Measurements from ENCODE around the gene HOXB7.

The HOXB7 gene

DNA sequence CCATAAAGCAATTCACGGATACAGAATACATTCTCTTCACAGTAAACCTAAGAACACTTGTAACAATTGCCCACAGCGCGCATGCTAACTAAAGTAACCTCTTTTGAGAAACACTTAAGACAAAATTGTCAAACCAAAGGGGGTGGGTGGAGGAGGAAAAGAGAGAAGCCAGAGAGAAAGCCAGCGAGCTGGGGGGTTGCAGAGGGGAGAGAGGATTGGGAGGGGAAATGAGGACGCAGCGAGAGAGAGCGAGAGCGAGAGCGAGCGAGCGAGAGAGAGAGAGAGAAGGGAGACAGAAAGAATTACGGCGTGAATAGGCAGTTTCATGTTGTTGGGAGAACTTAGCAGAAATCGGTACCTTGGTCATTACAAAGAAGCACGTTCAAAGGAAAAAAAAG, 1.6 kb upstream of the HOXB7 start:
- H3K9me3 Mint-ChIP-seq = no peaks in the 10 kb centered on the region
- DNase-seq = no peak
- H3K4me1 Mint-ChIP-seq (ENCODE audit: low read depth) = peaks cover 46% of the 10 kb centered on the region
- H3K4me3 Mint-ChIP-seq = peak overlapping the region; percentile 70
- H3K27me3 Mint-ChIP-seq = peaks cover 89% of the 10 kb centered on the region
- peak overlapping the region; percentile 17 for H3K27ac Mint-ChIP-seq
- H3K36me3 Mint-ChIP-seq (ENCODE audit: low read depth) = no peaks in the 10 kb centered on the region

DNA sequence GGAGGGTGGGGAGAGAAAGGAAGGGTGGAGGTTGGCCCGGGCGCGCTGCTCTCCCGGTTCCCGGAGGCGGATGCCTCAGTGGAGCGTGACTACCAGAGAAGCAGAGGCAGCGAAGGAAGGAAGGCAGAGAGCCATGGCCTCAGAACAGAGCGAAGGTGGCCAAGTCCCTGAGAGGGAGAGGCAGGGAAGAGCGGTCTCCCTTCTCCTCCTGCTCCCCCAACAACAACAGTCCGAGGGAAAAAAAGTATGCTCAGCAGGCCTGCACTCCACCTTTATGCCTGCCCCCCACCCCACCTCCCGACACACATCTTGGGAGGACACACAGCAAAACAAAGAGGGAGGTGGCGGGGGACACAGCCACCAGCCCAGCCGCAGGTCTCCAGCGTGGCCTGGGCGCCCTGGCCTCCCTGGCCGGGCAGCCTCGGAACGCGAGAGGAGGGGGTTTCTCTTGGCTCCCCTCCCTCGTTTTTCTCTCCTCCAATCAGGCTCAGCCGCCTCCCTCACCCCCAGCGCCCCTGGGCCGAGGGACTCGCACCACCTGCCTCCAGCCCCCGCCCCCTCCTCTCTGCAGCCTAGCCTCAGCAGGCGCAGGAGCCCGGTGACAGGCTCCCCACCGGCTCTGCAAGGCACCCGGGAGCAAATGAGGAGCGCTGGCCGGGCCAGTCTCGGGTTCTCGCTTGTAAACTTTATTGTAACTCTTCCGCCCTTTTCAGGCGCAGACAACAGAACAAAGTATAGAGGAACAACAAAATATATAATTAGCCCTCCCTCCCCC, 1.1 kb upstream of the HOXB7 start:
- no peaks in the 10 kb centered on the region for H3K36me3 Mint-ChIP-seq (ENCODE audit: low read depth)

DNA sequence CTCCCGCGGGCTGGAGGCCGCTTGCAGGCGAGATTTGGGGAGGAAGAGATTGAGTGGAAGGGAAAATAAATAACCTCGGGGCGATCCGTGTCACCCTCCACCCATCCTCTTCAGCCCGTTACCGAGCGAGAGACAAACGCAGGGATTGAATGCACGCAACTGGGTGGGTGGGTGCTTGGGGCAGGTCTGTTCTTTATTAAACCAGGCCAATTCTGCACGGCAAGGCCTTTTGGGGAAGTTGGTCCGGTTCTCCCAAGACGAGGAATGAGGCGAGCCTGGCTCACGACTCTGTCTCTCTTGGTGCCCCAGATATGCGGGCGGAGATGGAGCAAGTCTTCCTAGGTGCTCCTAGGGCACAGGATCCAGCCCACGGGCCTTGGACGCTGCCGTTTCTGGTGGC, 396 bp upstream of the HOXB7 start:
- DNase-seq = no peak
- H3K27ac Mint-ChIP-seq = peak overlapping the region; percentile 71
- peaks cover 89% of the 10 kb centered on the region for H3K27me3 Mint-ChIP-seq
- H3K9me3 Mint-ChIP-seq = no peaks in the 10 kb centered on the region
- H3K36me3 Mint-ChIP-seq (ENCODE audit: low read depth) = no peaks in the 10 kb centered on the region
- peaks cover 44% of the 10 kb centered on the region for H3K4me1 Mint-ChIP-seq (ENCODE audit: low read depth)
- H3K4me3 Mint-ChIP-seq = peak overlapping the region; percentile 83

More for the DNA sequence above, 1.1 kb upstream of the HOXB7 start:
- Mint-ChIP-seq H3K9me3 (no peaks in the 10 kb centered on the region), H3K4me1 (ENCODE audit: low read depth) (peaks cover 44% of the 10 kb centered on the region), H3K27me3 (peaks cover 89% of the 10 kb centered on the region), H3K27ac (peak overlapping the region; percentile 67), H3K4me3 (peak overlapping the region; percentile 83)
- DNase-seq = no peak

DNA sequence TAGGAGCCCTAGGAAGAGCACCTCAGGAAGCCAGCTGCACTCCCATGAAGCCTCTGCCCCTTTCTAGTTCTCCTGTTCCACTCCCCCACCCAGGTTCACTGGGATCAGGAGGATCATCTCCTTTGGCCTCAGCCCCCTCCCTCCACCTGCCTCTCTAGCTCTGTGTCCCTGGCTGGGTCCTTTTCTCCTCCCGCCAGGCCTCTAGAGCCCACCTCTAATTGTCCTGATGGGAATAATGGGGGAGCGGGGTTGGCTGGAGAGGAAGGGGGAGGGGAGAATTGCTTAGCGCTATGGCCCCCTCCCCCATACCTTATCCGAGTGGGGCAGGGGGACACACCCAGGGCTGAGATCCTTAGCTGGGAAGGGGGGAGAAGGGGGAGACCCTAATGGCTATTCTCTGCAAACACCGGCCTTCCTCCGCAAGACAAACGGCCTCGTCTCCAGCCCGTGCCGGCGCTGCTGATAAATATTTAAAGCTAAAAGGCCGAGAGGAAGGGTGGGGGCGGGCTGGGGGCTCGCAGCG, 997 bp downstream of the HOXB7 start:
- Mint-ChIP-seq H3K27me3 (peaks cover 87% of the 10 kb centered on the region), H3K4me1 (ENCODE audit: low read depth) (peaks cover 31% of the 10 kb centered on the region), H3K27ac (no peak overlapping the region), H3K9me3 (no peaks in the 10 kb centered on the region), H3K4me3 (peak overlapping the region; percentile 83), H3K36me3 (ENCODE audit: low read depth) (no peaks in the 10 kb centered on the region)
- no peak for DNase-seq

DNA sequence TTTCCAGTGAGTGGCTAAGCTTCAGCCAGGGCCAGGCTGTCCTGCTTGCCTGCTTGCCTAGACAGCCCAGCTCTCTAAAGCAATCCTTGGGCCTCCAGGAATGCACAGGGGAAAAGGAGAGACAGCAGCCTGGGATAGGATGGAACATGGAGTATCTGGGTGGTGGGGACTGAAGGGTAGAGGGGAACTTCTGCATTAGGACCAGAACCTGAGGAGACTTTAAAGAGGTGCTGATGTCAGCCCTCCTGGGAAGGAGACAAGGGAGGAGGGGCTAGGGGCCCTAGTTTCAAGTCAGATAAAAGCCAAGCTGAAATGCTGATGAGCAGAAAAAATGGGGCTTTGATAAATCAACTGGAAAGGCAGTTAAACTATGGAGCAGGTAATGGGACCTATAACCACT, 1.8 kb downstream of the HOXB7 start:
- no peaks in the 10 kb centered on the region for H3K9me3 Mint-ChIP-seq
- no peak overlapping the region for H3K4me3 Mint-ChIP-seq
- no peak for DNase-seq
- H3K4me1 Mint-ChIP-seq (ENCODE audit: low read depth) = peaks cover 28% of the 10 kb centered on the region
- H3K27me3 Mint-ChIP-seq = peaks cover 87% of the 10 kb centered on the region
- no peaks in the 10 kb centered on the region for H3K36me3 Mint-ChIP-seq (ENCODE audit: low read depth)
- H3K27ac Mint-ChIP-seq = no peak overlapping the region

DNA sequence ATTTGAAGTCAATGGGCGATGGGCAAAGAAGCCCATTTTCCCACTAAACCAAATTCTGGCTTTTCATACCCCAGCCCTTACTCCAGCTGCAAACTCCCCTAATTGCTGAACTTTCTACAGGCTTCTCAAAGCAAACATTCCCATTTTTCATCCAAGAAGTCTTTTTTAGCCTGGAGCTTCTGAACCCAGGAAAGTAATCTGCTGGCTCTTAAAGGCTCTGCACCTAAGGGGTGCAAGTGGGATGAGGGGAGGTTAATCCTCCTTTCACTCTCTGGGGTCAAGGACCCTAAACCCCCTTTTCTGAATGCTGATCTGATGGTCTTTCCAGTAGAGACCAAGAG, 2.4 kb downstream of the HOXB7 start:
- Mint-ChIP-seq H3K27ac (no peak overlapping the region), H3K4me1 (ENCODE audit: low read depth) (peaks cover 24% of the 10 kb centered on the region), H3K9me3 (no peaks in the 10 kb centered on the region), H3K4me3 (no peak overlapping the region), H3K27me3 (peaks cover 87% of the 10 kb centered on the region), H3K36me3 (ENCODE audit: low read depth) (no peaks in the 10 kb centered on the region)
- DNase-seq = no peak

- Mint-ChIP-seq H3K36me3 (ENCODE audit: low read depth) (no peaks in the 10 kb centered on the region), H3K27me3 (peaks cover 89% of the 10 kb centered on the region), H3K27ac (no peak overlapping the region), H3K4me1 (ENCODE audit: low read depth) (peaks cover 19% of the 10 kb centered on the region), H3K9me3 (no peaks in the 10 kb centered on the region), H3K4me3 (no peak overlapping the region)
- DNase-seq = no peak
Observed at GRCh38 chr17:48606892-48607614, 3.8 kb downstream of the HOXB7 start.

DNA sequence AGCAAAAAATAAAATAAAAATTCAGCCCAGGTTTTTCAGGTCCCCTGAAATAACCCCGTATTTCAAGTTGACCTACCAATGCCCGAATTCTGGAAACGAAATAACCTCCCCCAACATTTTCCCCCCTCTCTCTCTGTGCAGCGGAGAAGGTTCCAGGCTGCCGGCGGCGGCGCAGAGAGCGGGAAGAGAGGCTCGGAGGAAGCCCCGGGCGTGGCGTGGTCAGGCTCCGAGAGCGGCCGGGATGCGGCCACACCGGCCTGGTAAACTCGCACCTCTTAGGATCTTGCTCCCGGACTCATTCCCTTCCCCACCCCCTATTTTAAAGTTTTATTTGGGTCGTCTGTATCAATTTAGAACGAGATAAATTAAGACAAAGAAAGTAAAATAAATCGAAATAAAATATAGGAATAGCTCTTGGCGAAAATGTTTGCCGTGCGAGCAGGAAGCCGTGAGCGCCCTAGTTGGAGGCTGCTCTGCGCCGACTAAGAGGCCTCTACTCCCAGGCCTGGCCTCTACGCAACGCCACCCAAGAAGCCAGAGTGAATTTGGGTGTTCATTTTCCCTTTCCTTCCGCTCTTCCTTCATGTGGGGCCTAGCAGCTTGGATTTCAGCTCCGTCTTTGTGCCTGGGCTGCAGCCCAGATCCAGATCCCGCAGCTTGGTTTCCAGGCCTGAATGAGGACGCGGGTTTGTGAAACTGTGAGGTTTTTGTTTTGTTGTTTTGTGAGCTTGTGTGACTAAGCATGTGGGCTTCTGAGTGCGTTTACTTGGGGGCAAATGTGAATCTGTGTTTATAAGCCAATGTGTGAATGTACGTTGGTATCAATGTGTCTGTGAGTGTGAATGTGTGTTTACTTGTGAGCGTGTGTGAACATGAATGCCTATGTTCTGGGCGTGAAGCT, 4.6 kb downstream of the HOXB7 start:
- Mint-ChIP-seq H3K4me3 (no peak overlapping the region), H3K27me3 (peaks cover 91% of the 10 kb centered on the region), H3K4me1 (ENCODE audit: low read depth) (peaks cover 16% of the 10 kb centered on the region), H3K27ac (no peak overlapping the region), H3K9me3 (no peaks in the 10 kb centered on the region), H3K36me3 (ENCODE audit: low read depth) (no peaks in the 10 kb centered on the region)
- no peak for DNase-seq

GRCh38 chr17:48605409-48605919, 5.4 kb downstream of the HOXB7 start:
- peaks cover 91% of the 10 kb centered on the region for H3K27me3 Mint-ChIP-seq
- no peaks in the 10 kb centered on the region for H3K36me3 Mint-ChIP-seq (ENCODE audit: low read depth)
- no peak for DNase-seq
- H3K9me3 Mint-ChIP-seq = no peaks in the 10 kb centered on the region
- no peak overlapping the region for H3K4me3 Mint-ChIP-seq
- no peak overlapping the region for H3K27ac Mint-ChIP-seq
- H3K4me1 Mint-ChIP-seq (ENCODE audit: low read depth) = peaks cover 9% of the 10 kb centered on the region

DNA sequence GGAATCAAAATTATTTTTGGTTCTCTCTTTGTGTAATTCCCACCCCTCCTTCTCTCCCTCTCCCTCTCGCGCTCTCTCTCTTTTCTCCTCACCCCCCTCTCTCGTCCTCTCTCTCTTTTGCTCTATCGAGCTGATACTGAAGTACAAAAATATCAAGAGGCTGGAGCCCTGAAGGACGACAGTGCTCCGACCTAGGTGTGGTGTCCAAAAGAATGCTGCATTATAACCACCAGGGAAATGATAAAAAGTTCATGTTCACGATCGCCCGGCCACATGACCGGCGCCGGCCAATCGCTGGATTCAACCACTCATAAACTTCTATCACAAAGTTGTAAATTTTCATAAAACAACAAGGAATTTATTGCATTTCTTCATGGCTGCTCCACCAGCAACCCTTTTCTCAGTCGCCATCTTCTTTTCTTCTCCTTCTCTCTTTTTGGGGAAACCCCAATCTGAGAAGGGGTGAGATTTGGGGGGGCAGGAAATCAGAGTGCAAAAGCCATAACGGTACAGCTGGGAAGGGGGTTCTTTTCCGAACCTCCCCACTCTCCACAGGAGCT, 6.0 kb downstream of the HOXB7 start, which contains the start of gene HOXB6:
Gene HOXB6, minus strand, starts transcription at position 217 of the 560 bp plus-strand sequence. CDS start 6,836 bp downstream, outside the sequence.
- no peak within 1 kb of the TSS for H3K4me3 Mint-ChIP-seq

DNA sequence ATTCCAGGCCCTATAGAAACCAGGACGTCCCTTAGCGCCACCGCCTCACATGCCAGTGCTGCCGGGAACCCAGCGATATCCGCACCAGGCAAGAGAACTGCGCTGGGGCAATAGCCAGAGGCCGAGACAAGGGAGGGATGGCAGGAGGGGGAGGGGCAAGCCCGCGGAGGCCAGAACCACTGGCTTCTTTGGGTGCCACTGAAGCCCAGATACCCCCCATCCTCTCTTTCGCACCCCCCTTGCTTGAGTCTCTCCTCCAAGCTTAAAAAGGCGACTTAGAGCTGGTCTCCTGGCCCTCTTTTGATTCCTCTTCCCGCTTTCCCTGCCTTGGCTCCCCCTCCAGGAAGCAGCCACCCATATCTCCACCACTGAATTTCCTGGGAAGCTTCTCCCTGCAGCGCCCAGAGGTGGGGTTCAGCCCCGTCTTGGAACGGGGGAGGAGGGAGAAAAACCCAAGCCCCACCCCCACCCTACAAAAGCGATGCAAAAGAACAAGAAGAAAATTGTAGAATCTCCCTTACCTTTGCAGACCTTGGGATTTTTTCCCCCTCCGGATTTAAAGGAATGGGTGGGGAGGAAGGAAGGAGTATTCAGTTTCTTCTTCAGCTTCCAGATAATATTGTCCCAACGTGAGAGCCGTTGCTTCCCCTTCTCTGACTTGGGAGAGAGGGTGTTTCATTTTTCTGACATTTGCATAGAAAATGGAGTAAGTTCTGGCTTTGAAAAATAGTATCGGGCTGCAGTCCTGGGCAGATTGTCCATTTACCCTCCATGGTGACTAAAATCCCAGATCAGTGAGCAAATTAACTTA, 6.7 kb downstream of the HOXB7 start:
- Mint-ChIP-seq H3K27ac (no peak overlapping the region), H3K36me3 (ENCODE audit: low read depth) (no peaks in the 10 kb centered on the region), H3K9me3 (no peaks in the 10 kb centered on the region), H3K27me3 (peaks cover 94% of the 10 kb centered on the region), H3K4me3 (no peak overlapping the region), H3K4me1 (ENCODE audit: low read depth) (peaks cover 9% of the 10 kb centered on the region)
- DNase-seq = no peak

More for the DNA sequence above, 6.0 kb downstream of the HOXB7 start, which contains the start of gene HOXB6:
- Mint-ChIP-seq H3K27me3 (peaks cover 94% of the 10 kb centered on the region), H3K4me1 (ENCODE audit: low read depth) (peaks cover 9% of the 10 kb centered on the region), H3K9me3 (no peaks in the 10 kb centered on the region), H3K27ac (no peak within 1 kb of the TSS), H3K36me3 (ENCODE audit: low read depth) (no peaks in the 10 kb centered on the region)
- no peak for DNase-seq

- H3K4me1 Mint-ChIP-seq (ENCODE audit: low read depth) = peaks cover 25% of the 10 kb centered on the region
- no peaks in the 10 kb centered on the region for H3K36me3 Mint-ChIP-seq (ENCODE audit: low read depth)
- no peak overlapping the region for H3K4me3 Mint-ChIP-seq
- no peak overlapping the region for H3K27ac Mint-ChIP-seq
- no peaks in the 10 kb centered on the region for H3K9me3 Mint-ChIP-seq
- peaks cover 97% of the 10 kb centered on the region for H3K27me3 Mint-ChIP-seq
- no peak for DNase-seq
Observed at GRCh38 chr17:48601539-48602425, 9.0 kb downstream of the HOXB7 start.

- Mint-ChIP-seq H3K4me1 (ENCODE audit: low read depth) (peaks cover 32% of the 10 kb centered on the region), H3K27me3 (peaks cover 97% of the 10 kb centered on the region), H3K27ac (no peak overlapping the region), H3K36me3 (ENCODE audit: low read depth) (no peaks in the 10 kb centered on the region), H3K4me3 (no peak overlapping the region), H3K9me3 (no peaks in the 10 kb centered on the region)
- no peak for DNase-seq
Observed at GRCh38 chr17:48601207-48601538, 9.6 kb downstream of the HOXB7 start.

Measured in activated T-cell treated with anti-CD3 and anti-CD28 coated beads, Interleukin-2, amount 50 U/mL, for 24 hours (primary cell).